Stimulated activated CD8-positive, alpha-beta memory T cell treated with anti-CD3 and anti-CD28 coated beads, Interleukin-7, amount 100 ng/mL, for 4 hours (primary cell): ENCODE results near the gene TTPAL.
"Not testable (repeated sequence)": the region's sequence is repeated elsewhere in the genome, so short reads cannot be mapped to it uniquely, and the experiment has no call there.

ENCODE experiments used
- DNase-seq, 2 donors: peaks; one replicate each; pipeline ENCODE4 v3.0.0-alpha.2; 2020; ENCODE audit warnings: low read depth in 2 of 2

TTPAL gene

GRCh38 chr20:44467289-44467883, 8.3 kb upstream of the TTPAL start:
- no peak for DNase-seq

GRCh38 chr20:44468044-44468782, 7.5 kb upstream of the TTPAL start:
- no peak for DNase-seq

DNA sequence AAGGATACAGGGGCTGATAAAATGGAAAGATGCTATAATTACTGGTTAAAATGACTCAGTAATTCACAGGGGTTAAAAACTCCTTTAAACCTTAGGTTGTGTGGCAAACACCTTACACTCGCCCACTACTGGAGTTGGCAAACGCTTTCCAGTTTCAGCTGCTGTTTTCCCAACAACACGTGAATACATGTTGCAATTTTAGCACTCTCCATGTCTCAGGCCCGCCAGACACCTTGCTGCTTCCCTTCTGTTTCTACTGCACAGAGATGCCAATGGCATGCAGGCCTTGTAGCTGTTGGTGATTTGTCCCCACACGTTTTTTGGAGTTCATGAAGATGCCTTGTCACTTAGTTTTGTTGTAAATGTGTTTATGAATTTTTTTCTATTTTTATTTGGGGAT, 5.3 kb upstream of the TTPAL start:
- DNase-seq = no peak

DNA sequence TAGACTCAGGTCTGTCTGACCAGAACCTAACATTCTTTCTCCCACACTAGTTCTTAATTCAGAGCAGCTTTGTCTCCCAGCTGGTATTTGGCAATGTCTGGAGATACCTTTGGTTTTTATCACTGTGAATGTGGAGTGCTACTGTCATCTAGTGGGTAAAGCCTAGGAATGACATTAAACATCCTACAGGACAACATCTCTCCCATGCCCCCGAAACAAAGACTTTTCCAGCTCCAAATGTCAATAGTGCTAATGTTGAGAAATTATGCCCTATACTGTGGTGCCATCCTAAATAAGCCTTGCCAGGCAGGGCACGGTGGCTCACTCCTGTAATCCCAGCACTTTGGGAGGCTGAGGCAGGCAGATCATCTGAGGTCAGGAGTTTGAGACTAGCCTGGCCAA, 4.2 kb upstream of the TTPAL start:
- DNase-seq = no peak

DNA sequence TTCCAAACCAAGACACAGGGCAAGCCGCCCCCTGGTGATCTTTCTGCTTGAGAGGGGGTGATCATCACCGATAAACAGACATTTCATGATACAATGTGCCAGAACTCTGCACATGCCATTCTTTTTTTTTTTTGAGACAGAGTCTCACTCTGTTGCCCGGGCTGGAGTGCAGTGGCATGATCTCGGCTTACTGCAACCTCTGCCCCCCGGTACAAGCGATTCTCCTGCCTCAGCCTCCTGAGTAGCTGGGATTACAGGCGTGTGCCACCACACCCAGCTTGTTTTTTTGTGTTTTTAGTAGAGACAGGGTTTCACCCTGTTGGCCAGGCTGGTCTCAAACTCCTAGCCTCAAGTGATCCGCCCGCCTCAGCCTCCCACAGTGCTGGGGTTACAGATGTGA, 3.4 kb upstream of the TTPAL start:
- DNase-seq = not testable (repeated sequence)

GRCh38 chr20:44475372-44475693, 341 bp upstream of the TTPAL start:
- no peak for DNase-seq

DNA sequence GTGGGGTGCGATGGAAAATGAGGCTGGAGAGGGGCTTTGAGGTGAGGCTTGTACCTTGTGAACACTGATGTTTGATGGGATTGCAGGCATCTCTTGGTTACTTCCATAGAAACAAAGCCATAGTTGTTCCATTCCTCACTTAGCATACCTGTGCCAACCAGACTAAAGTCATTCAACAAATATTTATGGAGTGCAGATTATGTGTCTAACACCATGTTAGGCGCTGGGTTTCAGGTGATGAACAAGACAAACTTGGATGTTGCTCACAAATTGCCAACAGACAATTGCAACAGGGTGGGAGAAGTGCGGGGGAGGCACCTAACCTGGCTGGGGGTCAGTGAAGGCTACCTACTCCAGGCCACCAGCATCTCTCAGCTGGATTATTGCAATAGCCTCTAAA, 1.5 kb downstream of the TTPAL start:
- no peak for DNase-seq

GRCh38 chr20:44478206-44478605, 2.5 kb downstream of the TTPAL start:
- no peak for DNase-seq

DNA sequence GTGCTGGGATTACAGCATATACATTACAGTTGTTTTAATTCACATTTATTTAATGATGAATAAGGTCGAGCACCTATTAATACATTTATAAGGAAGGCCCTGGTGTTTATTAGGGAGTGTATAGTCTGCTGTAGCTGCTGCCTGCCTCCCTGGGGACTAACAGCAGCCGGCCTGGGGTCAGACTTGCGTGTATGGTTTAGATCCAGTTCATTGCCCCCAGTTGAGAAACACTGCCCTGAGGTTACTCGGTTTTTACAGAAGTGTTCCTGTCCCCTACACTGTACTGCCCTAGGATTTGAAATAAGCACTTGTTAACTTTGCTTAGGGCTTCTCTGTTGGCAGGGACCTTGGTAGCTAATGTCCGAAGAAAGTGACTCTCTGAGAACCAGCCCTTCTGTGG, 4.0 kb downstream of the TTPAL start:
- DNase-seq = no peak

DNA sequence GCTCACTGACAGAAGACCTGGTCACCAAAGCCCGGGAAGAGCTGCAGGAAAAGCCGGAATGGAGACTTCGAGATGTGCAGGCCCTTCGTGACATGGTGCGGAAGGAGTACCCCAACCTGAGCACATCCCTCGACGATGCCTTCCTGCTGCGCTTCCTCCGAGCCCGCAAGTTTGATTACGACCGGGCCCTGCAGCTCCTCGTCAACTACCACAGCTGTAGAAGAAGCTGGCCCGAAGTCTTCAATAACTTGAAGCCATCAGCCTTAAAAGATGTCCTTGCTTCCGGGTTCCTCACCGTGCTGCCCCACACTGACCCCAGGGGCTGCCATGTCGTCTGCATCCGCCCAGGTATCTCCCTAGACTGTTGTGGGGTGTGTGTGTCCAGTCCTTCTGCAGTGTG, 4.4 kb downstream of the TTPAL start:
- no peak for DNase-seq

DNA sequence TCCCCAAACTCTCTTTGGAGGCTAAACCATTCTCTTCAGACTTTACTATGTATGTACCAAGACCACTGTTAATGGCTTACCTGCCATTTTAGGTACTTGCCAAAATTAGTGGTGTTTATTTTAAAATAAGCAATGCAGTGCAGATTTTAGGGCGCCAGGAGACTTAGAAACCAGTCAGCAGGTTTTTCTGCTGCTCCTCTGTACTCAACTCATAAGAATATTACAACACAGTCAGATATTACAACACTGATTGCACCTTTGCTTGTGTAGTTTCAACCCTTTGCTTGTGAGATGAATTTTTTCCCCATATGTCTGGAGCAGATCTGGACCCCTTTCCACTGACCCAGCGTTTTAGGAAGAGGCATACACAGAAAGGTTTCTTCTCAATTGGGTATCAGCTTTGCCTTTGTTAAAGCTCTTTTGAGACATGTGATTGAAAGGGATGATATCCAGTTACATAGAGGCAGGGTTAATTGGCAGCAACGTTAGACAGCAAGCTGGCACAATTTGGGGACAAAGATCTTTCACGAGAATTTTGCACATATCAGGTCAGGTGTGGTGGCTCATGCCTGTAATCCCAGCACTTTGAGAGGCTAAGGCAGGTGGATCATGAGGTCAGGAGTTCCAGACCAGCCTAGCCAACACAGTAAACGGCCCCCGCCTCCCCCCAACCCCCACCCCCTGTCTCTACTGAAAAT, 6.2 kb downstream of the TTPAL start:
- no peak for DNase-seq

DNA sequence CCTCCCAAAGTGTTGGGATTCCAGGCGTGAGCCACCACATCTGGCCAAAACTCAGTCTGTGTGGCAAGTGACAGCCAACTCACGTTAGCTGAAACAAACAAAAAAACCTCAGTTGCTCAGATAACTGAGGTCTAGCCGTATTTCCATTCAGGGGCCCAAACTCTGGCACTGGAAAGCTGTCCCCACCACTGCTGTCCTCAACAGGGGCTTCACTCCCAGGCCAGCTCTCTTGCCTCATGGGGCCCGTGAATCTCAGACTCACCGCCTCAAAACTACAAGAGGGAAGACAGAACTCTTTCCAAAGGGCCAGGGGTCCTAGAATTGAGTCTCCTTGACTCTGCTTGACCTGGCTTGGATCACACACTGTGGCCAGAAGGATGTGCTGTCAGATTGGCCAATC, 7.4 kb downstream of the TTPAL start:
- no peak for DNase-seq

DNA sequence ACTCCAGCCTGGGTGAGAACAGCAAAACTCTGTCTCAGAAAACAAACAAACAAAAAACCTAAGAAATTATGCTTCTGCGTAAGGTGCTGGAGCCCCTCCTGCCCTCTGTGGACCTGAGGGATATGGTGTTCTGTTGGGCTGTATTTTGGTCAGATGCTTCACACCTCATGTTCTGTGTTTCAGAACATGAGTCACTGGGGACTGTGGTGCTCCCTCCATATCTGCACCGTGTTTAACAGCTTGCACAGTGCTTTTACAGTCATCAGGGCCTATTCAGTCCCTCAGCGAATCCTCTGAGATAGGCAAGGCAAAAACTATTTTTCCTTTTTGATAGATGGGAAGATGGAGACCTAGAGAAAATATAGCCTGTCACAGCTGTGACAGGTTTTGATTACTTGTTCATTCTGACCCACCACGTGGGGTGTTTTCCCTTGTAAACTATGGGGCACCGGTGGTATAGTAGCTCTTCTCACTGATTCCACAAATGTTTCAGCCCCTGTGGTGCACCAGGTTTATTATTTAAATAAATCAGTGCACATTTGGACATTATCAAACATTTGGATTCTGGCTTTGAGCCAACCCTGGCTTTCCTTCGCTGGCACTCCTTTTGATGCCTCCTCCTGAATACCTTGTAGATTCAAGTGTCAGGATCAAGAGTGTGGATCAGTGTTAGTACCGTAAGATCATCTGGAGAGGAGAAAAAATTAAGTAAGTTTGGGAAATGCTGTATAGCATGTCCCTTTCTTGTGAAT, 9.6 kb downstream of the TTPAL start:
- DNase-seq = no peak

DNA sequence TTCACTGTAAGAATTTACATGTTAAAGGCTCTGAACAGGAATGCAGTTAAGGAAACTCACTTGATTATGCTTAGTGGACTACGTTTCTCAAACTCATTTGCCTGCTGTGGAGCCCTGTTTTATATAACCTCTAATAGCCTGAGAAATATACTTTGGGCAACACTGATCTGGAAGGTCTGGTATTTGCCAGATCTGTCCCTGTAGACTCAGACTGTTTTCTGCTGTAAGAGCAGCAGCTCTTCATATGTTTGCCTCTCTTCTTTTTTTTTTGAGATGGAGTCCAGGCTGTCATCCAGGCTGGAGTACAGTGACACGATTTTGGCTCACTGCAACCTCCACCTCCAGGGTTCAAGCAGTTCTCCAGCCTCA, 10.1 kb downstream of the TTPAL start:
- DNase-seq = no peak

DNA sequence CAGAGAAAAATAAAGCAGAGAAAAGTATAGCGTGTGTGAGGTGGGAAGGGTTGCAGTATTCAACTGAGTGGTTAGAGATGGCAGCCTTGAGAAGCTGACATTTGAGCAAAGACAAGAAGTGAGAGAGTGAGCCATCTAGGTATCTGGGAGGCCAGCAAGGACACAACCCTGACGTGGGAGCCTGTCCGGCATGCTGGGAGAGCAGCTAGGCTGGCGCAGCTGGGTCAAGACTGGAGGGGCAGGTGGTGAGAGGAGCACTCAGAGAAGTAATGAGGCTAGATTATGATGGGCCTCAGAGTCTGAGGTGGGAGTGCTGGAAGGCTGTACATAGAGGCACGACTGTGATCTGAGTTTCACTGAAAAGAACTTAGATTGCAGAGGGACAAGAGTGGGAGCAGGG, 12.9 kb downstream of the TTPAL start:
- DNase-seq = no peak

DNA sequence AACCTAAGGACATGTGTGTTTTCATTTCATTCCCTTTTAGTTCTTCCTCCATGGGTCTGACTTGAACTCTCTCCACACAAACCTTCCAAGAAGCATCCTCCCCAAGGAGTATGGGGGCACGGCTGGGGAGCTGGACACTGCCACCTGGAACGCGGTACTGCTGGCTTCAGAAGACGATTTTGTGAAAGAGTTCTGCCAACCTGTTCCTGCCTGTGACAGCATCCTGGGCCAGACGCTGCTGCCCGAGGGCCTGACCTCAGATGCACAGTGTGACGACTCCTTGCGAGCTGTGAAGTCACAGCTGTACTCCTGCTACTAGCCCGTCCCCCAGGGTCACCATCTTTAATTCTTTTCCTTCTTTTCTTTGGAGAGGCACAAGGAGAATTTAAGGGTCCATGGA, 13.5 kb downstream of the TTPAL start:
- DNase-seq = no peak

DNA sequence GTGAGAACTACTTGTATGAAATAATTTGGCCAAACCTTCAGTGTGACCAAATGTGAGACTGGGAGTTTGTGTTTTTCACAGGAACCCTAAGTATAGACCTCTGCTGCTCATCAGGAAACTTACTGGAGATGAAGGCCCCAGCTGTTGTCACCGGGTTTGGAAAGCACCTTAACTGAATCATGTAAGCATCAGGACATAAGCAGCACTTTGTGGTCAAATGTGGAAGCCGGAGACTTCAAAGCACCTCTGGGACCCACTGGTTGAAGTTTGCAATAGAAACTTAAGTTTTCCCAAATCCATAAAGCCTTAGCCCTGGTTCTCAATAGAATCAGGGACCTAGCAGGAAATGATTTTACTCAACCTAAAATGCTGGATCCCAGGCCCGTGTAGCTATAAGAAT, 14.3 kb downstream of the TTPAL start:
- no peak for DNase-seq

GRCh38 chr20:44491635-44492395, 16.1 kb downstream of the TTPAL start:
- DNase-seq = no peak

GRCh38 chr20:44494266-44494665, 18.6 kb downstream of the TTPAL start:
- no peak for DNase-seq

GRCh38 chr20:44494681-44495080, 19.0 kb downstream of the TTPAL start:
- DNase-seq = no peak

DNA sequence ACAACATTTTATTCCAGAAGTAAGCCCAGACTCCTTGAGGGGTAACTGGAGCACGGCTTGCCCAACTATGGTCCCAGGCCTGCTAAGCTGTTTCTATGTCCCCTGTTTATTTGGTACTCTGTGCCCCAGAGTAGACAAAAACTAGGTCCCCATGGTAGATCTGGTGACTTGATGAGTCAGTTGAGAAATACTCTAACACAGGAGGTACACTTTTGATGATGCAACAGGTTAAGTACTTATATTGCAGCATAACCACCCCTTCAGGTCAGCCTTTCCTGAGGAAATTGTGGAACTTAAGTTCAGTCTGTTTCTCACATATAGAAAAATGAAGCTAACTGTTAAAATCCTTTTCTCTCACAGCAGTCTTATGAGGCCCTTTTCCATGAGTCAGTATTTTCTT, 19.6 kb downstream of the TTPAL start:
- DNase-seq = no peak
